ENCODE results near the gene ZNF426. TPM values are rescaled to one million over a fixed set of nuclear protein-coding genes. Genes with fewer than 3 reads are reported as not detected.
"Not testable (repeated sequence)": the region's sequence is repeated elsewhere in the genome, so short reads cannot be mapped to it uniquely, and the experiment has no call there.

Gene ZNF426
- total RNA-seq, 1 donor from 2014 or later = 17.9 TPM

GRCh38 chr19:9570255-9570654 lies 31.8 kb upstream of the ZNF426 start:
- Histone ChIP-seq H3K36me3 (peaks cover 30% of the 10 kb centered on the region), H3K4me3 (no peak overlapping the region), H3K27ac (no peak overlapping the region), H3K9me3 (peaks cover 100% of the 10 kb centered on the region), H3K27me3 (ENCODE audit: low read depth) (no peaks in the 10 kb centered on the region), H3K4me1 (no peaks in the 10 kb centered on the region)
- DNase-seq (no peak), ATAC-seq (no peak)
- intact Hi-C loops (cut with DNase I) = no loop called here
- TF ChIP-seq CTCF (IDR thresholded peaks at IDR 0.05) = no peak

GRCh38 chr19:9566729-9567128 lies 28.3 kb upstream of the ZNF426 start:
- H3K27ac ChIP-seq = no peak overlapping the region
- H3K36me3 ChIP-seq = peaks cover 39% of the 10 kb centered on the region
- ATAC-seq = no peak
- H3K27me3 ChIP-seq (ENCODE audit: low read depth) = no peaks in the 10 kb centered on the region
- intact Hi-C loops (cut with DNase I) = no loop called here
- peaks cover 100% of the 10 kb centered on the region for H3K9me3 ChIP-seq
- DNase-seq = no peak
- no peak for TF ChIP-seq CTCF (IDR thresholded peaks at IDR 0.05)
- no peaks in the 10 kb centered on the region for H3K4me1 ChIP-seq
- H3K4me3 ChIP-seq = no peak overlapping the region

- ATAC-seq (no peak), DNase-seq (no peak)
- Histone ChIP-seq H3K9me3 (peaks cover 100% of the 10 kb centered on the region), H3K36me3 (peaks cover 42% of the 10 kb centered on the region), H3K4me3 (no peak overlapping the region), H3K27me3 (ENCODE audit: low read depth) (no peaks in the 10 kb centered on the region), H3K27ac (no peak overlapping the region), H3K4me1 (no peaks in the 10 kb centered on the region)
- no peak for TF ChIP-seq CTCF (IDR thresholded peaks at IDR 0.05)
- intact Hi-C loops (cut with DNase I) = no loop called here
These were observed 27.7 kb upstream of the ZNF426 start for GRCh38 chr19:9565900-9566705.

DNA sequence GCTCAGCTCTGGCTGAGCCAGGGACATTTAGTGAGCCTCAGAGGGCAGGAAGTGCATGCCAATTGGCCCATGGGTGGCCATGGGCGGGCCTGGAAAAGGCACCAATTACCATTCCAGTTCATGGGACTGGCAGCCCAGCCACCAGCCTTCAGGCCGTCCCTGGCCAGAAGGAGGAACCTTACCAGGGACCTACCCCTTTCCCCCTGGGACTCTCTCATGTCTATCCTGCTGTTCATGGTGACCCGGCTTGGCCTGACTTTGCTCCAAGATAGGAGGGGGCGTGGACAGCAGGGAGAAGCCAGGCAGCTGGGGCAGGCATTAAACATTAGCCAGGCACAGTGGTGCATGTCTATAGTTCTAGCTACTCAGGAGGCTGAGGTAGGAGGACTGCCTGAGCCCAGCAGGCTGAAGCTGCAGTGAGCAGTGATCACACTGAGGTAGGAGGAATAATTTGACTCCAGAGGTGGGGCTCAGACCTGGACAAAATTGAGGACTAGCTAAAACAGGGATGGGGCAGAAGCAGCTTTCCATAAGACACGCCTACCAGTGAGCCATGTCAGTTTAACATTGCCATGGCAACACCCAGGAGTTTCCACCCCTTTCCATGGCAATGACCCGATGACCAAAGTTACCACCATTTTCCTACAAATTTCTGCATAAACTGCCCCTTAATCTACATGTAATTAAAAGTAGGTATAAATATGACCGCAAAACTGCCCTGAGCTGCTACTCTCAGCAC lies 14.3 kb upstream of the ZNF426 start:
- ATAC-seq = no peak
- Histone ChIP-seq H3K36me3 (no peaks in the 10 kb centered on the region), H3K27me3 (ENCODE audit: low read depth) (no peaks in the 10 kb centered on the region), H3K4me3 (no peak overlapping the region), H3K4me1 (no peaks in the 10 kb centered on the region), H3K9me3 (peaks cover 40% of the 10 kb centered on the region), H3K27ac (no peak overlapping the region)
- intact Hi-C loops (cut with DNase I) = no loop called here
- no peak for DNase-seq
- TF ChIP-seq CTCF (IDR thresholded peaks at IDR 0.05) = no peak

DNA sequence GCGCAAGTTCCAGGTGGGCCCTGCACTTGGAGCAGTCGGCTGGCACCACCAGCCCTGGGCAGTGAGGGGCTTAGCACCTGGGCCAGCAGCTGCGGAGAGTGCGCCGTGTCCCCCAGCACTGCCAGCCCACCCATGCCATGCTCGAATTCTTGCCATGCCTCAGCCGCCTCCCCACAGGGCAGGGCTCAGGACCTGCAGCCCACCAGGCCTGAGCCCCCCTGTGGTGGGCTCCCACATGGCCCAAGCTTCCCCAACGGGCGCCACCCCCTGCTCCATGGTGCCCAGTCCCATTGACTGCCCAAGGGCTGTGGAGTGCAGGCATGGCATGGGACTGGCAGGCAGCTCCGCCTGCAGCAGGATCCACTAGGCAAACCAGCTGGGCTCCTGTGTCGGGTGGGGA lies 9.4 kb upstream of the ZNF426 start:
- H3K9me3 ChIP-seq = no peaks in the 10 kb centered on the region

GRCh38 chr19:9541281-9541680 lies 2.8 kb upstream of the ZNF426 start:
- ATAC-seq; DNase-seq; H3K9me3 ChIP-seq; H3K4me3 ChIP-seq; H3K27me3 ChIP-seq (ENCODE audit: low read depth); H3K36me3 ChIP-seq; intact Hi-C loops (cut with DNase I); H3K27ac ChIP-seq: not testable (repeated sequence)
- peaks cover 14% of the 10 kb centered on the region for H3K4me1 ChIP-seq

More for the DNA sequence above, 9.4 kb upstream of the ZNF426 start:
- no peaks in the 10 kb centered on the region for H3K36me3 ChIP-seq
- DNase-seq (no peak), ATAC-seq (no peak)
- no peak overlapping the region for H3K4me3 ChIP-seq
- no peak for TF ChIP-seq CTCF (IDR thresholded peaks at IDR 0.05)
- no peaks in the 10 kb centered on the region for H3K27me3 ChIP-seq (ENCODE audit: low read depth)
- intact Hi-C loops (cut with DNase I) = no loop called here
- H3K4me1 ChIP-seq = no peaks in the 10 kb centered on the region
- no peak overlapping the region for H3K27ac ChIP-seq

DNA sequence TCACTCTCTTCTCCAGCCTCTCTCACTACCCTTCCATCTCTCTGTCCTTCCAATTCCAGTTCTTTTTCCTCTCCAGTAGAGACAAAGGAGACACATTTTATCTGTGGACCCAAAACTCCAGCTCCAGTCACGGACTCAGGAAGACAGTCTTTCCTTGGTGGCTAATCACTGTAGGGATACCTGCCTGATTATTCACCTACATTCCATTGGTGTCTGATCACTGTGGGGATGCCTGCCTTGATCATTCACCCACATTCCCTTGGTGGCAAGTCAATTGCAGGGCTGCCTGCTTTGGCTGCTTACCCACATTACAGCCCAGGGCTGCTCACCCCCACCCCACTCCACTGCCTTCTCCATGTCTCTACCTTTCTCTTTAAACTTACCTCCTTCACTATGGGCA lies 1.5 kb upstream of the ZNF426 start:
- H3K4me3 ChIP-seq; H3K27me3 ChIP-seq (ENCODE audit: low read depth); ATAC-seq; H3K27ac ChIP-seq; intact Hi-C loops (cut with DNase I); H3K9me3 ChIP-seq; DNase-seq: not testable (repeated sequence)
- H3K36me3 ChIP-seq = peaks cover 18% of the 10 kb centered on the region
- H3K4me1 ChIP-seq = peaks cover 14% of the 10 kb centered on the region

DNA sequence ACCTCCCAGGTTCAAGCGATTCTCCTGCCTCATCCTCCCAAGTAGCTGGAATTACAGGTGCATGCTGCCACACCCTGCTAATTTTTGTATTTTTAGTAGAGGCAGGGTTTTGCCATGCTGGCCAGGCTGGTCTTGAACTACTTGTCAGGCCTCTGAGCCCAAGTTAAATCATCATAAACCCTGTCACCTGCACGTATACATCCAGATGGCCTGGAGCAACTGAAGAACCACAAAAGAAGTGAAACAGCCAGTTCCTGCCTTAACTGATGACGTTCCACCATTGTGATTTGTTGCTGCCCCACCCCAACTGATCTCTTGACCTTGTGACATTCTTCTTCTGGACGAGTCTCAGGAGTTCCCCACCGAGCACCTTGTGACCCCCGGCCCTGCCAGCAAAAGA lies 756 bp upstream of the ZNF426 start:
- DNase-seq; ATAC-seq; H3K9me3 ChIP-seq; H3K27me3 ChIP-seq (ENCODE audit: low read depth); intact Hi-C loops (cut with DNase I): not testable (repeated sequence)
- Histone ChIP-seq H3K4me1 (peaks cover 14% of the 10 kb centered on the region), H3K27ac (peak overlapping the region; percentile 94), H3K36me3 (peaks cover 25% of the 10 kb centered on the region), H3K4me3 (peak overlapping the region; percentile 67)

Data from lower lobe of right lung (tissue), 2 donors.